Ascending aorta (tissue), 2 donors: Measurements from ENCODE around the gene TMEM132C. TPM values are rescaled to one million over a fixed set of nuclear protein-coding genes. Genes with fewer than 3 reads are reported as not detected.

Experiments used
- DNase-seq, 2 donors: peaks; one replicate each; pipeline ENCODE4 v3.0.0-alpha.2; 2019; ENCODE audit warnings: low spot score in 2 of 2
- H3K27ac ChIP-seq, 2 donors: fragments of 200-600 bp; sonication (generic); one replicate each; pipeline ENCODE4 v1.5.1; 2016 to 2017; ENCODE audit warnings: mild to moderate bottlenecking in 1 of 2
- H3K27me3 ChIP-seq: fragments of 200-600 bp; sonication (generic); one replicate; pipeline ENCODE4 v1.5.1; 2017
- H3K36me3 ChIP-seq, 2 donors: fragments of 200-600 bp; sonication (generic); one replicate each; pipeline ENCODE4 v1.5.1; 2016
- H3K4me1 ChIP-seq, 2 donors: fragments of 200-600 bp; sonication (generic); one replicate each; pipeline ENCODE4 v1.5.1; 2016 to 2017; ENCODE audit warnings: mild to moderate bottlenecking in 1 of 2
- H3K4me3 ChIP-seq, 2 donors: fragments of 200-600 bp; sonication (generic); one replicate each; pipeline ENCODE4 v1.5.1; 2016 to 2017; ENCODE audit warnings: mild to moderate bottlenecking in 1 of 2
- H3K9me3 ChIP-seq, 2 donors: fragments of 200-600 bp; sonication (generic); one replicate each; pipeline ENCODE4 v1.5.1; 2016
- intact Hi-C: fragments of 100-400 bp; cut with DNase I; formaldehyde crosslinking; loops from one replicate; pipeline ENCODE4 v1.15.1; 2023
- total RNA-seq: library from RNA; depleted of rRNA; stranded (reverse); fragments of >200 nt; gene quantifications from one replicate; pipeline ENCODE4 v1.1.0, GENCODE V29; 2016
- TF ChIP-seq, protein P1 (sequence below), 3 experiments: fragments of 200-600 bp in 2 of 3; fragments of 450-650 bp in 1 of 3; sonication (generic) in 2 of 3; IDR thresholded peaks; one replicate each; pipeline ENCODE4 v1.5.1; 2016 to 2019; ENCODE audit warnings: antibody characterized with exemption in 3 of 3, mild to moderate bottlenecking in 1 of 3, moderate library complexity in 1 of 3

TMEM132C gene
- total RNA-seq, 1 donor from 2014 or later = 0.96 TPM

DNA sequence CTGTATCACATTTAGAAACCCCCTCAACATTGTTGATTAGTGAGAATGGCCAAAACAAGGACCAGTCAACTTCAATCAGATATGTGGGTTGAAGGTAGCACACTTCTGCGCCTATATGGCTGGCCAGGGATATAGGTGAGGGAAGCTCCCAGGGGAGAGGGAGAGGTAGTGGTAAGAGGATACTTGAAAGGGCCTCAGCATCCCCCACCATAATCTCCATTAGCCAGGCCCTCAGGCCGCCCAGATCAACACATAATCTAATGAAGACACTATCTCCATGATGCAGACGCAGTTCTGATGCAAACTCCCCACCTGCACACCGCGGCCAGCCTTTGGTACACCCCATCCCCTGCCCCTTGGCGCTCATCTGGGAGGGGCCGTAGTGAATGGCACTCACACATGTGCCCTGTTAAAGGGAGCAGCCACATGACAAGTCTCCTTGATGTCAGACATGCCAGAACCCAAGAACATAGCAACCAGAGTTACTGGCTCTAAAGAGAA, 158.0 kb downstream of the TMEM132C start:
- H3K27ac ChIP-seq = no peak overlapping the region
- no peaks in the 10 kb centered on the region for H3K27me3 ChIP-seq
- intact Hi-C loops = no loop called here
- H3K4me3 ChIP-seq = no peak overlapping the region
- H3K4me1 ChIP-seq = no peaks in the 10 kb centered on the region
- TF ChIP-seq, protein P1, sequence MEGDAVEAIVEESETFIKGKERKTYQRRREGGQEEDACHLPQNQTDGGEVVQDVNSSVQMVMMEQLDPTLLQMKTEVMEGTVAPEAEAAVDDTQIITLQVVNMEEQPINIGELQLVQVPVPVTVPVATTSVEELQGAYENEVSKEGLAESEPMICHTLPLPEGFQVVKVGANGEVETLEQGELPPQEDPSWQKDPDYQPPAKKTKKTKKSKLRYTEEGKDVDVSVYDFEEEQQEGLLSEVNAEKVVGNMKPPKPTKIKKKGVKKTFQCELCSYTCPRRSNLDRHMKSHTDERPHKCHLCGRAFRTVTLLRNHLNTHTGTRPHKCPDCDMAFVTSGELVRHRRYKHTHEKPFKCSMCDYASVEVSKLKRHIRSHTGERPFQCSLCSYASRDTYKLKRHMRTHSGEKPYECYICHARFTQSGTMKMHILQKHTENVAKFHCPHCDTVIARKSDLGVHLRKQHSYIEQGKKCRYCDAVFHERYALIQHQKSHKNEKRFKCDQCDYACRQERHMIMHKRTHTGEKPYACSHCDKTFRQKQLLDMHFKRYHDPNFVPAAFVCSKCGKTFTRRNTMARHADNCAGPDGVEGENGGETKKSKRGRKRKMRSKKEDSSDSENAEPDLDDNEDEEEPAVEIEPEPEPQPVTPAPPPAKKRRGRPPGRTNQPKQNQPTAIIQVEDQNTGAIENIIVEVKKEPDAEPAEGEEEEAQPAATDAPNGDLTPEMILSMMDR (IDR thresholded peaks at IDR 0.05) = no peak
- DNase-seq = no peak
- H3K9me3 ChIP-seq = no peaks in the 10 kb centered on the region
- no peaks in the 10 kb centered on the region for H3K36me3 ChIP-seq

DNA sequence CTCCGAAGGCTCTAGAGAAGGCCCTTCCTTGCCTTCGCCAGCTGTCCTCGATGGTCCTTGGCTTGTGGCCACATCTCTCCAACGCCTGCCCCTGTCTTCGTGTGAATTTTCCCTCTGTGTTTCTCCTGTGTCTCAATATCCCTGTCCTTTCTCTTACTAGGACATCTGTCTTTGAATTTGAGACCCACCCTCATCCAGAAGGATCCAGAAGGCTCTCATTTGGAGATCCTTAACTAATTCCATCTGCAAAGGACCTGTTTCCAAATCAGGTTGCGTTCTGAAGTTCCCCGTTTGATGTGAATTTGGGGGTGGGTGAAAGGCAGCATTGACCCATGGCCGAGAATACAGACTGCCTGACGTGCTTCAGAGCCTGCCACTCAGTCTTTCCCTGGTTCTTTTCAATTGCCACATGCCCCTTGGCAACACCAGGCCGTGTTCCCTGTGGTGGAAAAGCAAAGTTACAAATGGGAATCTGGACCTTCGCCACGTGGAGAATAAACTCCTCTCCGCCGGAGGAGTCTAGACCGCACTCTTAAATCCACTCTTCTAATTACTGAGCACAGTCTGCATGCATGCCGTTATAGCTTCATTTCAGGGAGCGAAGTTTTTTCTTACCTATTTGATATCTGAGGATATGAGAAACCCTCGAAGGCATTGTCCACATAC, 158.8 kb downstream of the TMEM132C start:
- DNase-seq = no peak
- Histone ChIP-seq H3K36me3 (no peaks in the 10 kb centered on the region), H3K4me3 (no peak overlapping the region), H3K27ac (no peak overlapping the region), H3K27me3 (no peaks in the 10 kb centered on the region), H3K4me1 (no peaks in the 10 kb centered on the region), H3K9me3 (no peaks in the 10 kb centered on the region)
- TF ChIP-seq, protein P1 (IDR thresholded peaks at IDR 0.05) = no peak
- intact Hi-C loops = no loop called here

DNA sequence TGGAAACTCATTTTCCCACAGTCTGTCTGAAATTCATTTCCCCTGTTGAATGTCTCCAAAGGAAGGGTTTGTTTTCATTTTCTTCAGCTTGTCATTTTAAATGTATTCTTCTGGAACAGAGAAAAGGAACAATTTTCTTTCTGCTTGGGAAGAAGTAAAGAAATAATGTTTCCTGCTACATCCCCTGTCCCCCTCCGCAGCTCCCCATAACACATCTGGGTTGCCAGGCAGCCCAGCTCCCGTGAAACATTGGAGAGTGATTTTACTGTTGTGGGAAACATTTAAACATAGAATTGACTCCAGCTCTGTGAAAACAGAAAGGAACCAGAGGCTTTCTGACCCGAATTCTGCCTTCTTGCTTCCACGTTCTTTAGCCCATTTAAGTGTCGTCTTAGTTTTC, 159.5 kb downstream of the TMEM132C start:
- H3K36me3 ChIP-seq = no peaks in the 10 kb centered on the region
- no peak for DNase-seq
- intact Hi-C loops = no loop called here

DNA sequence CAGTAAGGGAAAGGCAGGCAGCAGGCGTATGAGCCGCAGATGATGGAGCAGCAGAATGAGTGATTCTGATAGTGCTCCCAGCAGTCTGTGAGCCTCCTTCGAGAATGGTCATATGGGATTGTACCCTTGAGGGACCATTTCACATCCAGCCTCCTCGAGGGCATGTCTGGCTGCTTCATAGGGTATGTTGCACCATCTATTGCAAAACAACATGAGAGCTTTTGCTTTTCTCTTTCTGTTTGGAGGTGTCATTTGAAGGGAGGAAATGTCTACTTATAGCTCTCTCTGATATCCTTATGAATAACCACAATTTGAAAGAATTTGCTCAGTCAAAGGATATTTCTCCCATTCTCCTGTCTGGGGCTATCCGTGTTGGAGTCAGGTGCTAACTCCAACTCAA, 172.8 kb downstream of the TMEM132C start:
- intact Hi-C loops = no loop called here
- no peak for DNase-seq
- H3K4me1 ChIP-seq = no peaks in the 10 kb centered on the region
- H3K36me3 ChIP-seq = no peaks in the 10 kb centered on the region
- H3K4me3 ChIP-seq = no peak overlapping the region
- TF ChIP-seq, protein P1 (IDR thresholded peaks at IDR 0.05) = no peak
- H3K9me3 ChIP-seq = no peaks in the 10 kb centered on the region
- no peak overlapping the region for H3K27ac ChIP-seq
- H3K27me3 ChIP-seq = no peaks in the 10 kb centered on the region

More for the DNA sequence above, 159.5 kb downstream of the TMEM132C start:
- no peaks in the 10 kb centered on the region for H3K4me1 ChIP-seq
- H3K4me3 ChIP-seq = no peak overlapping the region
- no peaks in the 10 kb centered on the region for H3K9me3 ChIP-seq
- no peak overlapping the region for H3K27ac ChIP-seq
- H3K27me3 ChIP-seq = no peaks in the 10 kb centered on the region
- TF ChIP-seq, protein P1 (IDR thresholded peaks at IDR 0.05) = no peak

DNA sequence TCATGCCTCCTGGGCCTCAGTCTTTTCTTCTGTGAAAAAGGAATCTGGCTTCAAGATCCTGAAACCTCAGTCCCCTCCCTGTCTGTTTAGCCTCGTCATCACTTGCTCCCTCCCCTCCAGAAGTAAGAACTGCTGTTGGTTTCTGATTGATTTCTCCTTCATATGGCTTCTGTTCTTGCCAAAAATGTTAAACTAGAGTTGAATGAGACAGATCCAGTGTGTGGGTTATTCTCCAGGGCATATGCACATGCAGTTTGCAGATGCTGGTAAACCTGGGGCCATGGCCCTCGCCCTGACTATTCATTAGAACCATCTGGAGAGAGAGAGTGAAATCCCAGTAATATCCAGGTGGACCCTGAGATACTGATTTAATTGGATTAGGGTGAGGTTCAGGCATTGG, 175.1 kb downstream of the TMEM132C start:
- no peak overlapping the region for H3K4me3 ChIP-seq
- intact Hi-C loops = no loop called here
- no peaks in the 10 kb centered on the region for H3K36me3 ChIP-seq
- no peak for DNase-seq
- TF ChIP-seq, protein P1 (IDR thresholded peaks at IDR 0.05) = no peak
- H3K9me3 ChIP-seq = no peaks in the 10 kb centered on the region
- no peak overlapping the region for H3K27ac ChIP-seq
- no peaks in the 10 kb centered on the region for H3K27me3 ChIP-seq
- H3K4me1 ChIP-seq = no peaks in the 10 kb centered on the region
